Right ventricle myocardium inferior (tissue), 1 donor: ENCODE data around the gene METTL2B. TPM values are rescaled to one million over a fixed set of nuclear protein-coding genes. Genes with fewer than 3 reads are reported as not detected.
"Not testable (repeated sequence)": the region's sequence is repeated elsewhere in the genome, so short reads cannot be mapped to it uniquely, and the experiment has no call there.

Source experiments
- ATAC-seq: fragments of 200-7000 bp; cut with Tn5 transposase; one replicate; pipeline ENCODE4 v1.9.1; 2020; ENCODE audit warnings: mild to moderate bottlenecking, moderate library complexity
- DNase-seq: peaks from one replicate; pipeline ENCODE4 v3.0.0; 2021; ENCODE audit errors: missing footprints
- intact Hi-C: fragments of 100-400 bp; cut with DNase I; formaldehyde crosslinking; loops from one replicate; pipeline ENCODE4 v1.11.0; 2022
- total RNA-seq: library from RNA; stranded (reverse); fragmentation: NEBNext Ultra II Directional; extraction: Animal tissue kit (Norgen Biotek cat#: 25700); gene quantifications from one replicate; pipeline ENCODE4 v1.2.1, GENCODE V29; 2021
- donor health status: DM: no; HTN: yes; CAD: no; lungs with severe emphysema.

The METTL2B gene
- total RNA-seq, 1 donor from 2014 or later, result 17.1 TPM

DNA sequence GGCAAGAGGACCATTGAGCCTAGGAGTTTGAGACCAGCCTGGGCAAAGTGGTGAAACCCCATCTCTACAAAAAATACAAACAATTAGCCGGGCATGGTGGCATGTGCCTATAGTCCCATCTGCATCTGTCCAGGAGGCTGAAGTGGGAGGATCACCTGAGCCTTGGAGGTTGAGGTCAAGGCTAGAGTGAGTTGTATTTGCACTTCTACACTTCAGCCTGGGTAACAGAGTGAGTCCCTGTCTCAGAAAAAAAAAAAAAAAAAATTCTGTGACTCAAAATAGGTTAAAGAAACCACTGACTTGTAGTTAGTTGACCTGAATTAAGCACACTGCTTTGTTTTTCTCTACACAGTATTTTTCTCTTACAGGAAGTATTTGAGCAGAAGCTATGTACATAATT, 74.4 kb downstream of the METTL2B start:
- DNase-seq, result no peak
- intact Hi-C loops, result no loop called here
- ATAC-seq, result no peak

DNA sequence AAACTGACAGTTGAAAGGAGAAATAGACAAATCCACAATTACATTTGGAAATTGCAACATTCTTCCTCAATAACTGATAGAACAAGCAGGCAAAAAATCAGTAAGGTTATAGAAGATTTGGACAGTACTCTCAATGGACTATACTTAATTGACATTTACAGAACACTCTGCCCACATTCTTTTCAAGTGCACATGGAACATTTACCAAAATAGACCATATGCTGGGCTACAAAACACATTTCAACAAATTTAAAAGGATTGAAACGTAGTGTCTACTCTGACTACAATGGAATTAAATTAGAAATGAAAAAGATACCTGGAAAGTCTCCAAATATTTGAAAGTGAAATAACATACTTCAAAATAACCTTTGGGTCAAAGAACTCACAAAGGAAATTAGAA, 77.8 kb downstream of the METTL2B start:
- ATAC-seq, intact Hi-C loops: not testable (repeated sequence)

More for the DNA sequence above, 77.8 kb downstream of the METTL2B start:
- not testable (repeated sequence) for DNase-seq

Other genes starting within 250 kb of the METTL2B start
- gene LEP, start 235.5 kb upstream of the METTL2B start, total RNA-seq, result 2.7 TPM
- gene RBM28, start 132.8 kb upstream of the METTL2B start, total RNA-seq, result 31.7 TPM
- gene PRRT4, start 115.1 kb upstream of the METTL2B start, total RNA-seq, result 2.7 TPM
- gene IMPDH1, start 66.8 kb upstream of the METTL2B start, total RNA-seq, result 25.5 TPM
- gene HILPDA, start 20.9 kb upstream of the METTL2B start, total RNA-seq, result 5.9 TPM
- 1.8 TPM for gene GARIN1A, start 195.5 kb downstream of the METTL2B start, total RNA-seq